Esophagus squamous epithelium (tissue), 5 donors: Measurements from ENCODE around the gene NR0B1. TPM values are rescaled to one million over a fixed set of nuclear protein-coding genes. Genes with fewer than 3 reads are reported as not detected.

ENCODE experiments used
- DNase-seq: peaks from one replicate; lab custom pipeline; 2025; lab: John Stamatoyannopoulos, UW
- H3K27ac ChIP-seq, 4 donors: fragments of 200-600 bp; sonication (generic); one replicate each; pipeline ENCODE4 v1.5.1; 2016 to 2019; ENCODE audit warnings: mild to moderate bottlenecking in 1 of 4
- H3K27me3 ChIP-seq, 4 donors: fragments of 200-600 bp; sonication (generic); 1 replicate in 3 of 4; 2 replicates in 1 of 4; pipeline versions ENCODE4 v1.5.1 to v1.6.0; 2017 to 2021; ENCODE audit warnings: antibody characterized with exemption in 1 of 4
- H3K36me3 ChIP-seq, 3 donors: fragments of 200-600 bp; sonication (generic); one replicate each; pipeline ENCODE4 v1.5.1; 2016 to 2019
- H3K4me1 ChIP-seq, 3 donors: fragments of 200-600 bp; sonication (generic); one replicate each; pipeline ENCODE4 v1.5.1; 2017 to 2019
- H3K4me3 ChIP-seq, 4 donors: fragments of 200-600 bp; sonication (generic); 1 replicate in 3 of 4; 2 replicates in 1 of 4; pipeline ENCODE4 v1.5.1; 2016 to 2019; ENCODE audit warnings: mild to moderate bottlenecking in 2 of 4, moderate library complexity in 1 of 4
- H3K9me3 ChIP-seq, 3 donors: fragments of 200-600 bp; sonication (generic); one replicate each; pipeline ENCODE4 v1.5.1; 2016 to 2019
- POLR2A ChIP-seq, 4 donors: fragments of 450-650 bp; IDR thresholded peaks; one replicate each; pipeline ENCODE4 v1.6.1; 2017; ENCODE audit warnings: antibody characterized with exemption in 4 of 4, mild to moderate bottlenecking in 4 of 4, moderate library complexity in 3 of 4
- WGBS, 2 donors: methylation state at CpG; one replicate each; pipeline ENCODE4 v1.1.5; 2018; 5-methylcytosine and 5-hydroxymethylcytosine counted together
- intact Hi-C: fragments of 100-400 bp; cut with DNase I; formaldehyde crosslinking; loops from one replicate; pipeline ENCODE4 v1.15.0; 2022
- total RNA-seq, 4 donors: library from RNA; depleted of rRNA; stranded (reverse); fragments of >200 nt; gene quantifications; one replicate each; pipeline ENCODE4 v1.1.0, GENCODE V29; 2016
- TF ChIP-seq, protein P1 (sequence below), 6 experiments: fragments of 450-650 bp in 4 of 6; fragments of 200-600 bp in 2 of 6; sonication (generic) in 2 of 6; IDR thresholded peaks; one replicate each; pipeline ENCODE4 v1.5.1; 2016 to 2019; ENCODE audit warnings: antibody characterized with exemption in 6 of 6, mild to moderate bottlenecking in 4 of 6, moderate library complexity in 4 of 6
- donor health status: DM: yes; HTN: yes; CAD: no.

The NR0B1 gene
- total RNA-seq, 4 donors from 2014 or later: 0.88 TPM; not detected in 3

DNA sequence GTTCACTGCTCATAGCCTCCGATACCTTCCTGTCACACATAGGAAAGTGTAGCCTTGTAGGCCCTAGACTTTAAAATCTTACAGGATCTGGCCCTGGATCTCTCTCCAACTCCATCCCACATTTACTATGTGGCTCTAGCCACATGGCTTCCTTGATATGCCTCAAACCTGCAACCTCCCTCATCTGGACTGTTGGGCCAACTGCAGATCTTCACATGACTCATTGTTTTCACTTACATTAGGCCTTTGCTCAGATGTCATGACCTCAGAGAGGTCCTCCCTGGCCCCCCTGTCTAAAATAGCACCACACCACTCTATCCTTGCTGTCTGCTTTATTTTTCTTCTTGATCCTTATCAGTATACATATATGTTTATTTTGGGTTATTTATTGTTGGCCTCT is 8.1 kb upstream of the NR0B1 start:
- no peaks in the 10 kb centered on the region for H3K36me3 ChIP-seq
- H3K4me3 ChIP-seq: no peak overlapping the region
- H3K27me3 ChIP-seq: no peaks in the 10 kb centered on the region
- no peak for DNase-seq
- no peaks in the 10 kb centered on the region for H3K9me3 ChIP-seq
- 85 to 100% methylated on average over 1 of the region's 1 CpG for WGBS, 2 donors
- no peak for TF ChIP-seq POLR2A (IDR thresholded peaks at IDR 0.05)
- TF ChIP-seq, protein P1, sequence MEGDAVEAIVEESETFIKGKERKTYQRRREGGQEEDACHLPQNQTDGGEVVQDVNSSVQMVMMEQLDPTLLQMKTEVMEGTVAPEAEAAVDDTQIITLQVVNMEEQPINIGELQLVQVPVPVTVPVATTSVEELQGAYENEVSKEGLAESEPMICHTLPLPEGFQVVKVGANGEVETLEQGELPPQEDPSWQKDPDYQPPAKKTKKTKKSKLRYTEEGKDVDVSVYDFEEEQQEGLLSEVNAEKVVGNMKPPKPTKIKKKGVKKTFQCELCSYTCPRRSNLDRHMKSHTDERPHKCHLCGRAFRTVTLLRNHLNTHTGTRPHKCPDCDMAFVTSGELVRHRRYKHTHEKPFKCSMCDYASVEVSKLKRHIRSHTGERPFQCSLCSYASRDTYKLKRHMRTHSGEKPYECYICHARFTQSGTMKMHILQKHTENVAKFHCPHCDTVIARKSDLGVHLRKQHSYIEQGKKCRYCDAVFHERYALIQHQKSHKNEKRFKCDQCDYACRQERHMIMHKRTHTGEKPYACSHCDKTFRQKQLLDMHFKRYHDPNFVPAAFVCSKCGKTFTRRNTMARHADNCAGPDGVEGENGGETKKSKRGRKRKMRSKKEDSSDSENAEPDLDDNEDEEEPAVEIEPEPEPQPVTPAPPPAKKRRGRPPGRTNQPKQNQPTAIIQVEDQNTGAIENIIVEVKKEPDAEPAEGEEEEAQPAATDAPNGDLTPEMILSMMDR (IDR thresholded peaks at IDR 0.05): no peak
- H3K4me1 ChIP-seq: no peaks in the 10 kb centered on the region
- no peak overlapping the region for H3K27ac ChIP-seq
- intact Hi-C loops: no loop called here

GRCh38 chrX:30313322-30313721 is 4.1 kb upstream of the NR0B1 start:
- no peaks in the 10 kb centered on the region for H3K9me3 ChIP-seq
- H3K4me1 ChIP-seq: peaks cover 0 to 10% (median 0%) of the 10 kb centered on the region in 3 donors
- TF ChIP-seq, protein P1 (IDR thresholded peaks at IDR 0.05): no peak
- no peak for TF ChIP-seq POLR2A (IDR thresholded peaks at IDR 0.05)
- 74 to 83% methylated on average over 3 of the region's 3 CpGs for WGBS, 2 donors
- DNase-seq: no peak
- no peak overlapping the region for H3K4me3 ChIP-seq
- no peaks in the 10 kb centered on the region for H3K36me3 ChIP-seq
- H3K27me3 ChIP-seq: peaks cover 0 to 15% (median 3%) of the 10 kb centered on the region in 4 donors
- intact Hi-C loops: no loop called here
- H3K27ac ChIP-seq: no peak overlapping the region

- H3K9me3 ChIP-seq: no peaks in the 10 kb centered on the region
- WGBS, 2 donors: 74 to 88% methylated on average over 5 of the region's 5 CpGs
- H3K4me3 ChIP-seq: no peak overlapping the region
- TF ChIP-seq POLR2A (IDR thresholded peaks at IDR 0.05): no peak
- TF ChIP-seq, protein P1 (IDR thresholded peaks at IDR 0.05): no peak
- DNase-seq: no peak
- no peaks in the 10 kb centered on the region for H3K36me3 ChIP-seq
- H3K27ac ChIP-seq: no peak overlapping the region
- intact Hi-C loops: no loop called here
- peaks cover 0 to 12% (median 0%) of the 10 kb centered on the region in 3 donors for H3K4me1 ChIP-seq
- H3K27me3 ChIP-seq: peaks cover 0 to 20% (median 3%) of the 10 kb centered on the region in 4 donors
These were observed 3.7 kb upstream of the NR0B1 start for GRCh38 chrX:30312858-30313257.

- 56 to 73% methylated on average over 3 to 5 of the region's 5 CpGs for WGBS, 2 donors
- Histone ChIP-seq H3K27ac (no peak overlapping the region), H3K4me1 (peaks cover 0 to 12% (median 0%) of the 10 kb centered on the region in 3 donors), H3K27me3 (peaks cover 0 to 29% (median 3%) of the 10 kb centered on the region in 4 donors), H3K9me3 (no peaks in the 10 kb centered on the region), H3K4me3 (no peak overlapping the region), H3K36me3 (no peaks in the 10 kb centered on the region)
- no peak for DNase-seq
- intact Hi-C loops: no loop called here
- TF ChIP-seq, protein P1 (IDR thresholded peaks at IDR 0.05): no peak
These were observed 1.4 kb upstream of the NR0B1 start for GRCh38 chrX:30310429-30311206.
